ENCODE data around the gene C9orf153.
"Not testable (repeated sequence)": the region's sequence is repeated elsewhere in the genome, so short reads cannot be mapped to it uniquely, and the experiment has no call there.

Gene C9orf153

GRCh38 chr9:86262492-86262891 is 3.0 kb upstream of the C9orf153 start:
- DNase-seq: no peak

- no peak for DNase-seq
These were observed 2.1 kb downstream of the C9orf153 start for GRCh38 chr9:86257391-86257790.

GRCh38 chr9:86256653-86257052 is 2.8 kb downstream of the C9orf153 start:
- DNase-seq: no peak

GRCh38 chr9:86253577-86253976 is 5.9 kb downstream of the C9orf153 start:
- no peak for DNase-seq

- no peak for DNase-seq
These were observed 6.6 kb downstream of the C9orf153 start for GRCh38 chr9:86252870-86253269.

GRCh38 chr9:86250123-86250522 is 9.3 kb downstream of the C9orf153 start:
- DNase-seq: no peak

GRCh38 chr9:86248746-86249145 is 10.7 kb downstream of the C9orf153 start:
- no peak for DNase-seq

GRCh38 chr9:86246752-86247161 is 12.7 kb downstream of the C9orf153 start:
- DNase-seq: no peak

- no peak for DNase-seq
These were observed 17.4 kb downstream of the C9orf153 start for GRCh38 chr9:86242071-86242470.

GRCh38 chr9:86241216-86241615 is 18.2 kb downstream of the C9orf153 start:
- no peak for DNase-seq

GRCh38 chr9:86238861-86239770 is 20.3 kb downstream of the C9orf153 start:
- no peak for DNase-seq

- DNase-seq: no peak
These were observed 28.6 kb downstream of the C9orf153 start for GRCh38 chr9:86230858-86231257.

- DNase-seq: no peak
These were observed 36.8 kb downstream of the C9orf153 start for GRCh38 chr9:86222667-86223066.

- no peak for DNase-seq
These were observed 39.9 kb downstream of the C9orf153 start for GRCh38 chr9:86219606-86220005.

GRCh38 chr9:86217076-86217755 is 42.2 kb downstream of the C9orf153 start:
- DNase-seq: no peak

GRCh38 chr9:86207193-86207592 is 52.3 kb downstream of the C9orf153 start:
- no peak for DNase-seq

- no peak for DNase-seq
These were observed 57.0 kb downstream of the C9orf153 start for GRCh38 chr9:86202338-86202882.

GRCh38 chr9:86201474-86202337 is 57.8 kb downstream of the C9orf153 start:
- DNase-seq: no peak

GRCh38 chr9:86200599-86201162 is 58.8 kb downstream of the C9orf153 start:
- DNase-seq: no peak

- no peak for DNase-seq
These were observed 66.4 kb downstream of the C9orf153 start for GRCh38 chr9:86193088-86193487.

- DNase-seq: not testable (repeated sequence)
These were observed 68.8 kb downstream of the C9orf153 start for GRCh38 chr9:86190700-86191099.

GRCh38 chr9:86187121-86187520 is 72.3 kb downstream of the C9orf153 start:
- no peak for DNase-seq

- DNase-seq: no peak
These were observed 72.8 kb downstream of the C9orf153 start for GRCh38 chr9:86186696-86187095.

Data from NCI-H187 (cell line).